AG08395 (cell line): Measurements from ENCODE around the gene FOS.
"Not testable (repeated sequence)": the region's sequence is repeated elsewhere in the genome, so short reads cannot be mapped to it uniquely, and the experiment has no call there.

ENCODE experiments used
- DNase-seq: peaks from one replicate; pipeline ENCODE4 v3.0.0; 2012; ENCODE audit warnings: mixed read lengths, low spot score

FOS gene

GRCh38 chr14:75278422-75279152 is at the start of gene FOS:
Gene FOS, plus strand, starts transcription at chr14:75278828. Its CDS starts 155 bp downstream, at chr14:75278983.
- DNase-seq = peak; percentile 97

GRCh38 chr14:75229661-75230139 is 48.9 kb upstream of the FOS start:
- DNase-seq = no peak

DNA sequence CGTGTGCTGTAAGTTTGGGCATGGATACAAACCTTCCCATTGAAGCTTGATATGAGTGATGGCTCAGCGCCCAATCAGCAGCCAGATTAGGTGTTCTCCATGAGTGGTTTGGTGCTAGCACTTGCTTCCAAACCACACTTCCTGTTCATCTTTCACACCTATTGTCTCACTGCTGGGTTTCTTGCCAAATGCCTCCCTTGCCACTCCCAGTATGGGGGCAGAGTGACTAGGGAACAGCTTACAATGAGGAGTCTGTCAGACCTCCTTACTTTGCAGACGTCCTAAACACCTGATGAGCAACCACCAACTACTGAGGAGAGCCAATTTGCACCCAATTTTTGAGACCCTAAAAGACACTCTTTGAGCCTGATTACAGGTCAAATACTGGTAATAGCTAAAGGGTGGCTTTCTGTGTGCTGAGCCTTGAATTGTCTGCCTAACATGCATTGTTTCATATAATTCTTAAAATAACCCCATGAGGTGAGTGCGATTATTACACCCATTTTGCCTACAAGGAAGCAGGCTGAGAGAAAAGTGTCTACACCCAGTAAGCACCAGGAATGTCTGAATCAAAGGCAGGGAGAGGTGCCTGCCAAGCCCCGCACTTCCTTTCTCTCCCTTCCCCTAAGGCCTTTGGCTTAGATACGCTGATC is 48.4 kb upstream of the FOS start:
- DNase-seq = peak; percentile 31

DNA sequence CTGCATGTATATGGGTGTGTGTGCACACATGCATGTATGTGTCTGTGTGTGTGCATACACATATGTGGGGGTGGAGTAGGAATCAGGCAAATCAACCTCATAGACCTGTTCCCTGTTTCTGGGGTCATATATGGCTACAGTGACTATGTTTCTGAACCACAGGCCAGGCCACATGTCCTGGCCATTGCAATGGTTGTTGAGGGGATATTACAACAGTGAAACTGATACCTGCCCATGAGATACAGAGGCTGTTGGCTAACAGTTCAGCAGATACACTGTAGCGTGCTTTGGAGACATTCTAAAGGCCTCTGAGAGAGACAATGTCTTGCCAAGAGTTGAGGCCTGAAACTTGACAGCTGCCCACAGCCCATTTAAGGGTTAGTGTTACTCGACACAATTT is 47.3 kb upstream of the FOS start:
- no peak for DNase-seq

GRCh38 chr14:75232191-75232590 is 46.4 kb upstream of the FOS start:
- DNase-seq = no peak

DNA sequence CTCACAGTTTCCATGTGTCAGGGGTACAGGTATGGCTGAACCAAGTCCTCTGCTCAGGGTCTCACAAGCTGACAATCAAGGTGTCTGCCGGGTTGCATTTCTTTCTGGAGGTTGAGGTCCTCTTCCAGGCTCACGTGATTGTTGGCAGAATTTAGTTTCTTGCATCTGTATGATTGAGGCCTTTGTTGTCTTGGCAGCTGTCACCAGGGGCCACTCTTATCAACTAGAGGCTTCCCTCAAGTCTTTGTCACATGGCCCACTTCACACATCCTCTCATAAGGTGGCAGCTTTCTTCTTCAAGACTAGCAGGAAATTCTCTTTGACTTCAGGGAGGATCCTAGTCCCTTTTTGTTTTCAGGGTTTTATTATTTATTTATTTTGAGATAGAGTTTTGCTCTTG is 46.0 kb upstream of the FOS start:
- no peak for DNase-seq

DNA sequence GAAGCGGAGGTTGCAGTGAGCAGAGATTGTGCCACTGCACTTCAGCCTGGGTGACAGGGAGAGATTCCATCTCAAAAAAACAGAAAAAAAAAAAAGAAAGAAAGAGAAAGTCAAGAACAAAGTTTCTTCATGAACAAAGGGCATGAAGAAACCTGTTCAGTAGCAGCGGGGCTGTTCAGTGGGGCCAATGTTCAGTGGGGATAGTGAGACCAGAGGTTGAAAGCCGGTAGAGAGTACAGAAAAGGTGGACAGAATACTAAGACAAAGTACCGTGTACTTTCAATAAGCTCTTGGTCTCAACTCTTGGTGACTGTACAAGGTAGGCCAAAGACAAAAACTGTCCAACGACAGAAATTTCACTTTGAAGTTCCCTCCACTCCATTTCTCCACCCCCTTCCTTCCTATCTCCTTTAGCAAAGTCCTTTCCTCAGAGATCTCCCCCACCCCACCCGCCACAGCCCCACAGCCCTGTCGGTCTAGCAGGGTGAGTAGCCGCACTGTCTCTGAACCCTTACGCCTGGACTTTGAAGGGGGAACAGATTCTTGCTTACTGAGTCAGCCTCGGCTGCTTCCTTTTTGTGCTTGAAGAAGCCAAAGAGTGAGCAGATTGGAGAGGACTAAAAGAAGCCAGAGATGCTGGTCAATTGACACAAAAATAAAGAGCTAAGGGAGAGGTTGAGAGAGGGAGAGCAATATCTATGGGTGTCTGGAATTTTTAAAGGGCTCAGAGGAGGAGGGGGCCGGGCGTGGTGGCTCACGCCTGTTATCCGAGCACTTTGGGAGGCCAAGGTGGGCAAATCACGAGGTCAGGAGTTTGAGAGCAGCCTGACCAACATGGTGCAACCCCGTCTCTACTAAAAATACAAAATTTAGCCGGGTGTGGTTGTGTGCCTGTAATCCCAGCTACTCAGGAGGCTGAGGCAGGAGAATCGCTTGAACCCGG is 44.2 kb upstream of the FOS start:
- DNase-seq = peak; percentile 48

DNA sequence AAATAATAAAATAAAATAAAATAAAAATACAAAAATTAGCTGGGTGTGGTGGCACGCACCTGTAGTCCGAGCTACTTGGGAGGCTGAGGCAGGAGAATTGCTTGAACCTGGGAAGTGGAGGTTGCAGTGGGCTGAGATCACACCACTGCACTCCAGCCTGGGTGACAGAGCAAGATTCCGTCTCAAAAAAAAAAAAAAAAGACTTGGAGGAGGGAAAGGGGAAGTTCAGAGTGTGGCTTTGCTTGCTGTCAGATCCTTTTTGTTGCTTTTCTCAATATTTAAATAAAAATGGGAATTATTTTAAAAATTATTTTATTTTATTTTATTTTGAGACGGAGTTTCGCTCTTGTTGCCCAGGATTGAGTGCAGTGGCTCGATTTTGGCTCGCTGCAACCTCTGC is 43.4 kb upstream of the FOS start:
- not testable (repeated sequence) for DNase-seq

DNA sequence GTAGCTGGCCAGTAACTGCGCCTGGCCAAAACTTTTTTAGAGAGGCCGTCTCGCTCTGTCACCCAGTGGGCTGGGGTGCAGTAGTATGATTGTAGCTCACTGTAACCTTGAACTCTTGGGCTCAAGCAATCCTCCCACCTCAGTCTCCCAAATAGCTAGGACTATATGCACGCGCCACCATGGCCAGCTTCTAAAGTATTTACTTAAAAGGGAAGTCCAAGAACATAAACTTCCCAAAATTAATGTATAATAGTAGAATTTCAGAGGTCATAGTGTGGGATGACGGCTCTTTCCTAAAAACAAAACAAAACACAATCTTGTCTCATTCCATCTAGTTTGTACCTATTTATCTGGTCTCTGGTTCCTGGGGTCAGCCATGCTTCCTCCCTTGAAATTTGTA is 42.2 kb upstream of the FOS start:
- DNase-seq = no peak

DNA sequence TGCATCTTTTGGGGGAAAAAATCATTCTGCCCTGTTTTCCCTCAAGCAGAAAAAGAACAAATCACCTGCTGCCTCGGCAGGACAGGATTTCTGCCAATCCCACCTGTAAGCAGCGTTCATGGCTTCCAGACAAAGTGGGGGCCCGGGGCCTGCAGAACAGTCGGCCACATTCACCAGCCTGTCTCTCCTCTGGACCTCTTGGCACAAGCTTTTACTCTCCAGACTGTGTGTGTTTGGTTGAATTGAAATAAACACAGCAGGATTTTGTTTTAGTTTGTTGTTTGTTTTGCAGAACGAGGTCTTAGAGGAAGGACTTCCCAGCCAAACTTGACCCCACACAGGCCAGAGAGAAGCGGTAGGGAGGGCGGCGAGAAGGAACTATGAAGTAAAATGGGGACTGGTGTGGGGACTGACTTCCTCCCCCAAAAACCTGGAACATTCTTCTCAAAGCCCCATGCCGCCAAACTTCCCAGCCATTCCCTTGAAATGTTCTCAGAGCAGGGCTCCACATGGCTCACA is 41.7 kb upstream of the FOS start:
- no peak for DNase-seq

DNA sequence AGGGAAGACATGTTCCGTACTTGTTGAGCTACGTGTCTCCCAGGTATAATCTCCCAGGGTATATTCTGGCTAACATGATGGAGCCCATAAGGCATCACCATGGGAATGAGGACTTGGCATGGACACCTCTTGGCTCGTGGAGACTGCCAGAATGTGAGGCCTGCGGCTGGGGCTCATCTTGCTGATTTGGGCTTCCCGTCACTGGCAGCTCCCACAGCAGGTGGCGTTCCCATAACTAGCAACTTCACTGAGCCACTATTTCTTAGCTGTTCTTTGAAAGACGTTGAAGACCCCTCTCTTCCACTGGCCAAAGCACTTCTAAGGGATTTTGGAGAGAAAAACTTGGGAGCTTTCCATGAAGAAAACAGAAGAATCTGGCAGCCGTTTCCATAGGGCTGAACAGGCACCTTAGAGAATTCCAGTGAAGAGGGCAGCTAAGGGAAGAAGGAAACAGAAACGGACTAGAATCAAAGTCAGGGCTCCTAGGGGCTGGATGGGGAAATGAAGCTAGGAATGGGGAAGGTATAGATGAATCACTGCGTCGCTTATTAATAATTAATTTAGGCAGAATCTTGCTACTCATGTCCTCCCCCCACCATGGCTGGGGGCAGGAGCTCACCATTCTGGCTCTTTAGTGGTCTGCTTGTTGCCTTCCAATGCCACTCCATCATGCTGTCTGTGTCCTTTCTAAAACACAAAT is 39.7 kb upstream of the FOS start:
- DNase-seq = no peak

- no peak for DNase-seq
Observed at GRCh38 chr14:75240781-75241180, 37.8 kb upstream of the FOS start.

- peak; percentile 77 for DNase-seq
Observed at GRCh38 chr14:75242546-75243273, 35.9 kb upstream of the FOS start.

DNA sequence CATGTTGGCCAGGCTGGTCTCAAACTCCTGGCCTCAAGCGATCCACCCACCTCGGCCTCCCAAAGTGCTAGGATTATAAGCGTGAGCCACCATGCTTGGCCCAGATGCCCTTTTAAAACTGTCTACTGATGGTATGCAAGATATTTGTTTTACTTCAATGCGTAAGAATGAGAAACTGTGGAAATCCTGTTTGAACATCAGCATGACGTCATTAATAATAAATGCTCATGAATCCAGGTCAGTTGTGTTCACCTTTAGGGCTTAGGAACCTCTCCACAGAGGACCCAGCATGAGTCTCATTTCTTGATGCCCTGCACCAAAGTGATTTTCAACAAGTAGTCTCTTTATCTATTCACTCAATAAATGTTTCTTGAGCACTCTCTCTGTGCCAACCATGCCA is 34.5 kb upstream of the FOS start:
- DNase-seq = no peak

DNA sequence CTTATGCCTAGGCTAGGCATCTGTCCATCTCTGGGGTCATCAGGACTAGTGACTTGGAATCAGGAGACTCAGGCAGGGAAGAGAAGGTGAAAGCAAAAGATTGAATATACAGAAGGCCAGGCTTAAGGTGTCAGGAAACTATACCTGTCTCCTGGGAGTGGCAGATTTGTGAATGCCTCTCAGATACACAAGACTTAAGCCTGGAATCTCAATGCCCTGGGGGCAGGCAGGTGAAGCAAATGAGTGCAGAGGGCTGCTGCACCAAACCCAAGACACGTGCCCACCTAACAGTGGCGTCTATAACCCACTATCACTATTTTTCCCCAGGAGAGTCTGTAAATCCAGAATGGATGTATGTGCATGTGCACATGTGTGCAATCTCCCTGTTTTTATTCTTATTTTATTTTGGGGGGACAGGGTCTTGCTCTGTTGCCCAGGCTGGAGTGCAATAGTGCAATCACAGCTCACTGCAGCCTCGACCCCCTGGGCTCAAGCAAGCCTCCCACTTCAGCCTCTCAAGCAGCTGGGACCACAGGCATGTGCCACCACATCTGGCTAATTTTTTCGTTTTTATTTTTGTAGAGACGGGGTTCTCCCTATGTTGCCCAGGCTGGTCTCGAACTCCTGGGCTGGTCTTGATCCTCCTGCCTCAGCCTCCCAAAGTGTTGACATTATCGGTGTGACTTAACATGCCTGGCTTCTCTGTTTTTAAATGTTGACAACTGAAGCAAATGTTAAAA is 31.9 kb upstream of the FOS start:
- DNase-seq = no peak

DNA sequence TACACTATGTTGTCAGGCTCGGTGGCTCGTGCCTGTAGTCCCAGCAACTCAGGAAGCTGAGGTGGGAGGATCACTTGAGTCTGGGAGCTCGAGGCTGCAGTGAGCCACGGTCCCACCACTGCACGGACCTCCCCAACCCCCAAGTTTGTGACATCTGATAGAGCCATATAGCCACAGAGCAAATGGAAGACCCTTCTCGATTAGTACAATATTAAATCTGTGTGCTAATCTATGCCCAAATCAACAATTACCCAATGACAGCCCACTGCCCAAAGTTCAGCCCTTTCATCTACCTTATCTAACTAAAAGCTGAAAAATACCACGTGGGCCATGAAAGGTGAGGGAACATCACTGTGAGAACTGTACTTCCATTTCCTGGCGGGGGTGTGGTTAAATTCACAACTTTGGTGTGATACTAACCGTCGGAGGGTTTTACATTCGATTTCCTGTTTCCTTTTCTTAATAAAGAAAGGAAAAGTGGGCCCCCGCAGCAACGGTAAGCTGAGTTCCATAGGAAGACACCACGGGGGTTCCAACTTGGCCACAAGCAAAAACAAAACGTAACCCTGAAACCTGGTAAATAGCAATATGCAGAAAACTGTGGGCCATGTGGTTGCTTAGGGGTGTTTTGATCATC is 31.2 kb upstream of the FOS start:
- DNase-seq = no peak

- DNase-seq = no peak
Observed at GRCh38 chr14:75247939-75248338, 30.7 kb upstream of the FOS start.

DNA sequence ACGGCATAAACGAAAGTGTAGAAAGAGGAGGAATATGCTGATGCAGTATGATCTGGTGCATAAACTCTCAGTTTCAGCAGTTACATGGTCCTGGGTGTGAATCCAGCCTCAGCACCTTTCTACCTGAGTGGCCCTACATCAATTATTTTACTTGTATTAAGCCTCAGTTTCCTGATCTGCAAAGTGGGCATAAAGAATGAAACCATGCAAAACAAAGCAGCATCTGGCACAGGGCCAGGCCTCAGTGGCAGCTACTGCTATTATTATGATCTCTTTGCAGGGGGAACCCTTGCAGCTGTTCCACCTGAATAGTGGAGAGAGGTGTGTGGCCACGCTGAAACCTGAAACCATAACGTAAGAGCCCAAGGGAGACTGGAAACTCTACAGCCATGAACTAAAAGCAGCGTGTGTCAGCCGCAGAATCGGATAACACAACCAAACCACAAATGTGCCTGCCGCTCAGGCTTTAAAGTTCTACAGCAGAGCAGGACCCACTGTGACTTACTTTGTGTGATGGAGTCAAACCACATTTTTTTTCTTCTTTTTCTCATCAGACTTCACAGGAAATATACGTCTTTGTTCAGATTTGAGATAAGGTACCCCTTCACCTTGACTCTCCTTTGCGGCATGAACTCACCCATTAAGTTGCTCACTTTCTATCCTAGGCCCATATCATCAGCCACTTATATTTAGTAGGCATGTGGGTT is 29.2 kb upstream of the FOS start:
- DNase-seq = no peak

DNA sequence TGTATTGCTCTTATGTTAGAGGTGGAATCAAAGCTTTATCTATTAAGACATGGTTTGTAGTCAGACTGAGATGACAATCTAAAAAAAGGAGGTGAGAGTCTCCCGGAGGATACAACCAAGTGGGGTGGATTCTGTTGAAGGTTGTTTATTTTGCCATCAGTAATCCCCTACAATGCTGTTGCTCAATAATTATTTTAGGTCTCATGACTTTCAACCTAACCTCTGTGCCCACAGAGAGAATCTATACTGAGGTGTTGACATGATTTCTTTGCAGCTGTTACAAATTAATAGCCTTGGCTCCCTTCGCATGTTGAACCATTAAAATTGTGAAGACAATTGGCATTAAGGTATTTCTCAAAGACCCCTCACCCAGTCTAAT is 28.7 kb upstream of the FOS start:
- DNase-seq = no peak
